HG03108 (cell line): ENCODE measurements around the gene RCBTB2.

ENCODE experiments used
- ATAC-seq: cut with Tn5 transposase; IDR thresholded peaks from one replicate; pipeline ENCODE4 v1.9.1; 2021; ENCODE audit warnings: moderate library complexity; ENCODE audit not compliant: unreplicated experiment

RCBTB2 gene

DNA sequence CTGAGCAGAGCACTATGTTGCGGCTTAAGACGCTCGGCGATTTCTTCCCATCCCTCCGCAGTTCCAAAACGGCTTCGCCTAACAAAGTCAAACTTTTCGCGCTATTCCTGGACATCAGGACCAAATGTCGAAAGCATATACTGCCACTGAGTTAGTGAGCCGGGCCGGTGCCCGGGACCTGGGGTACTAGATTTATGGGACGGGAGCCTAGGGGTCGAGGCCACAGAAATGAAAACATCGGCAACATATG, 699 bp downstream of the RCBTB2 start:
- ATAC-seq: no peak

- ATAC-seq: no peak
Observed at GRCh38 chr13:48531416-48532255, 1.2 kb downstream of the RCBTB2 start.

DNA sequence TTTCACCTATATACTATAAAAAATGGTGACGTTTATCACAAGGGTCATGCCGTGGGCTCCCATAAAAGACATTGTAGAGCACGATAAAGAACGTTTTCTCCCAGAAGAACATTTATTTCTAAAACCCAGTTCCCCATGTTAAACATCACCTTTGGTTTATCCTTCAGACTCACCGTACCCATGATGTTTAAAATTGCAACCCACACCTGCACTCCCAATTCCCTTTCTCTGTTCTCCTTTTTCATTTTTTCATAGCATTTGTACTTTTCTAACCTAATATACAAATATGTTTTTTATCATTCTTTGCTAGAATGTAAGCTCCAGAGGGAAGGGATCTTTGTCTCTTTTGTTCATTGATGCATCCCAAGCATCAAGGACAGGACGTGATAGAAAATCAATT, 2.0 kb downstream of the RCBTB2 start:
- ATAC-seq: no peak

DNA sequence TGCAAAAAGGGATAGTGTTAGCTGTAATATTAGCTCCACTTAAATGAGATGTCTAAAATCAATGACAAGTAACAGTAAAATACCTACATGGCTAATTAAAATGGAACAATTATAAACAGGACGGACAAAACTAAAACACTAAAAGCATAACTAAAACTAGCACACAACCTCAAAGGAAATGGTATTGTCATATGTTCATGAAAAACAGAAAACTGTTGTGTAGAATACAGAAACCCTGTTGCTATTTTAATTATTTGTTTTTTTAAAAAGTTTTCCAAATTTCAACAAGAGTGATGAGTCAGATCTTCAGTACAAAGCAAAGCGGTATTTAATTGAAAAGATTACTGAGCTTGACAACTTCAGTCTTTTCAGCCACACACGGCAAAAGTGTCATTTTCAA, 4.2 kb downstream of the RCBTB2 start:
- ATAC-seq: no peak

- ATAC-seq: no peak
Observed at GRCh38 chr13:48527955-48528354, 4.9 kb downstream of the RCBTB2 start.

DNA sequence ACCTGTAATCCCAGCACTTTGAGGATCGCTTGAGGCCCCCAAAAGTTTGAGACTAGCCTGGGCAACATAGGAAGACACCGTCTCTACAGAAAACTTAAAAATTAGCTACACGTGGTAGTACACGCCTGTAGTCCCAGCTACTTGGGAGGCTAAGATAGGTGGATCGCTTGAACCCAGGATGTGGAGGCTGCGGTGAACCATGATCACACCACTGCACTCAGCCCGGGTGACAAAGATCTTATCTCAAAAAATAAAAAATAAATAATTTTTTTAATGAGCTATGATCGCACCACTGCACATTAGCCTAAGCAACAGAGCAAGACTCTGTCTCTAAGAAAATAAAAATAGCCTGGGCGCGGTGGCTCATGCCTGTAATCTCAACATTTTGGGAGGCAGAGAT, 6.6 kb downstream of the RCBTB2 start:
- no peak for ATAC-seq

DNA sequence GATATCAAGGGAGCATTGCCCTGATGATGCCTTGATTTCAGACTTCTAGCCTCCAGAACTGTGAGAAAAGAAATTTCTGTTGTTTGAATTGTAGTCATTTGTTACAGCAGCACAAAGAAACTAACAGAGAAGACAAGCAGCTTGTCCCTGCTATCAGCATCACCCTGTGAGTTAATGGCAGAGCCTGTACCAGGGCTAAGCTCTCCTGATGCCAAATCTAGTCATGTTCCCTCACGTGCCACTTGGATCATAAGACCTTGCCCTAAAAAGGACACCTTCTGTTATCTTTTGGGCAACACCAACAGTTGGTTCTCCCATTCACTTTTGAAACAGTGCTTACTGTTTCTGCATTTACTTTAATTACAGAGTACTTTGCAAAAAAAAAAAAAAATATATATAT, 14.8 kb downstream of the RCBTB2 start:
- ATAC-seq: no peak

DNA sequence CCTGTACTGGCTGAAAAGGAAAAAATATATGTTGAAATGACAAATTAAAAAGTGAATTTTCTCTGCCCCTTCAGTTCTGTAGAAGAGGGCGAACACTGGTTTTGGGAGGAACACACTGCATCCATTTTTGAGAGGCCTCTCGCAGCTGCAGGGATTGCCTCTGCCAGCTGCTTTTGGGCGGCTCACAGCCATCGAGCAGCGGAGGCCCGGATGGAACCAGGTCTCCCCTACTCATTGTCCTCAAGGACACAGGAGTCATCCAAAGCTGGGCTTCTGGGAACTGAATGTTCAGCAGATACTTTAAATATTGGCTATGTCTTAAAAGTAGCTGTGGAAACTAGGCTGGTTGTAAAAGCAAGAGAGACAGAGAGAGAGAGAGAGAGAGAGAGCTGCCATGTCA, 17.1 kb downstream of the RCBTB2 start:
- no peak for ATAC-seq

DNA sequence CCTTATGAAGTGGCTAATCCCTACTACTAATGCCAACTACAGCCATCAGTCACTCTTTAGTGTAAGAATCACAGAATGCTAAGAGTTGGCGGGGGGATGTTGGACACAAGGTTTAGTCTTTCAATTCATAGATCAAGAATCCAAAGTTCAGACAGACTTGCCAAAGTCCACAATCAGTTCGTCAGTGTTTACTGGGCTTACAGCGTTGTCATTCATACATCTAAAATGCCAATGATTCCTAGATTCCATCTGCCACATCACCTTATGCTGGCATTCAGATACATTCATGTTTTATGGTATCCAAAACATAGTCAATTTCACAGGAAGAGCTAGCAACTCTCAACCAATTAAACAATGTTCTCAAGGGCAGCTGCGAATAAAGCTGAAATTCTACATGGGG, 18.1 kb downstream of the RCBTB2 start:
- ATAC-seq: no peak

DNA sequence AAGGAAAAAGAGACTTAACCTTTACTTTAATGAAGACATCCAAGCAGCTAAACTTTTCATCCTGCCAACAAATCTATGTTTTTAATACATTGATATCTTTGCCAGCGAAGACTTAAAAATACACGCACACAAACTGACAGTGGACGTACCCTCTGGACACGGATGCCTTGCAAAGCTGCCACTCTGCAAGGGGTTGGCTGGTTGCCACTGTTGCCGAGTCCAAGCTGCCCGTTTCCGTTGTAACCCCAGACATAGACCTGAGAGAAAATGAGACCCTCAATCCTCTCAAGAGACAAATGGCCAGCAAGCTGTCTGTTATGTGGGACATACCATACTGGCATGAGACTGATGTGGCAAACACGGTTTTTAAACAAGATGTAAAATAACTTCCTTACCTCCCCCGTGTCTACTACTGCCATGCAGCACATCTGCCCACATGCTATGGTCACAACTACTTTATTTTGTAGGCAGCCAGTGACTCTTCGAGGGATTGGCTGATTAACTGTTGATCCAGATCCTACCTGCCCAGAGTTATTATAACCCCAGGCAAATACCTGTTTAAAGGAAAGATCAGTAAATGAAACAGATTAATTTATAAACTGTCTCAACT, 21.2 kb downstream of the RCBTB2 start:
- no peak for ATAC-seq

DNA sequence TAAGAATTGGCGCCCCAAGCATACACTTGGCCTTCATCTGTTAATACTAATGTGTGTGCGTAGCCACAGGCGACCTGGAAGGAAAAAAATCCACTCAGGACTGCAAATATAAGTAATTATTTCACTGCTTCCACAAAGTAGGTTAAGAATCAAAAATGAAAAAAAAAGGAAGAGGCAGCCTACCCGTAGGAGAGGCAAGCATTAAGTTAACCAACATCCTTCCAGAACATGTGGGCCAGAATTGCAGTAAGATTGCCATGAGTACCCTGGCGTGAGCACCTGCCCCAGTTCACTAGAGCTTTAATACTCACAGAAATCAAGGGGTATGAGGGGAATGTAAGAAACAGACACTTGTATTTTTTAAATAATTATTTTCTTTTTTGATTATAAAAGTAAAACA, 22.2 kb downstream of the RCBTB2 start:
- no peak for ATAC-seq

DNA sequence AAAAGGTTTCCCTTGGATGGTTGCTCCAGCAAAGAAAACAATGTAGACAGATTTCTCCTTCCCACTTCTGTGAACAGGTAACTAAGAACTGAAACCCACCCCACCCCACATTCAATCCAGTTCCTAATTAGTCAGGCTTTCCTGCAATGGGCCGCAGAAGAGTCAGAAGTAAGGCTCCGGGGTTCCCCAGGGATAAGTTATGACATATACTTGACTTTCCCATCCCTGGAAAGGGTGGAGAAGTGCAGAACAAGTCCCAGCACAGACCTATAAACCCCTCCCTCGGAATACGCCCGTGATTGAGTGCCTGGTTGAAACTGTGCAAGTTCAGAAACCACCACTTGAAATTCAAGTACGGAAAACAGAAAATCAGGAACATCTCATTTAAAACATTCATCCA, 24.9 kb downstream of the RCBTB2 start:
- no peak for ATAC-seq

GRCh38 chr13:48507021-48507420, 25.9 kb downstream of the RCBTB2 start:
- ATAC-seq: no peak

DNA sequence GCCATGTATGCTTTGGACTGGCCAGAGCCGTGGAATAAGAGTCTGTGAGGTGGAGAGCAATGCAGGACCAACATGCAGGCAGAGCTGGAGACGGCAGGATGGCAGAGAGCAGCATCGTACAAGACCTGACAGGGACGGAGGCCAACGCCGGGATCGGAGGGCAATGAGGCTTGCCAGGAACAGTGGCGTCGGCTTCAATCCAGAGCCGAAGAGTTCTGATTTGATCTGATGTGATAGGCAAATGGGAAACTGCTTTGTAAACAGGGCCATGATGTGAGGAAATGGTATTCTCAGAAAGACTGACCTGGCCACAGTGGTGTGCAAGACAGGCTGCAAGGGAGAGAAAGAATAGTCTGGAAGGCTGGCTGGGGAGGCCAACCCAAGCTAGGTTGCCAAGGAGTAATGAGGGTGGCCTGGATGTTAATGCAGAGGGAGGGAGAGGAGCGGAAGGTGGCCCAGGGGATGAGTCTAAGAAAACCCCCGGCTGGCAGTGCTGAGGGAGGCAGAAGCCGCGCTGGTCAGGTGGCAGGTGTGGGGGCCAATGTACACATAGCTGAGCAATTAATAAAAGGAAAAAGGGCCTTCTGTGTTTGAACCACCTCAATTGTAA, 26.7 kb downstream of the RCBTB2 start:
- ATAC-seq: peak; percentile 7

DNA sequence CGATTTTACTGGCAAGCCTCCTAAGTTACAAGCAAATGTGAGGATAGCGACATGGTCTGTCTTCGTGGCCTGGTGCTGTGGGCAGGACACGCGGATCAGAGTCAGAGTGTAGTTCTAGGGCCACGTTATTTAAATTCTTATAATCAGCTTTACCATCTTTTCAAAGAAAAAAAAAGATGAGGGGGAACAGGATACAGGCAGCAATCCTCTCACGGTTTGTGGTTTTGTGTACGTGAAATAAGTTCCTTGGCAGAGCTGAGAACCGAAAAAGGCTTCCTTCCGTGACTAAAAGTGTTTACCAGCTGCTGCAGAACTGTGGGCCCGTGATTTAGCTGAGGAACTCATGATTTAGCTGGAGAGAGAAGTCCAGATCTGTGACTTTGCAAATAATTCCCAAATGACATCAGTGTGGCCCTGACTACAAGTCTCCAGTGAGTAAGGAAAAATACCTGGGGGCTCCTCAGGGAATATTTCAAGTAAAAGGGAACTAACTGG, 27.2 kb downstream of the RCBTB2 start:
- peak; percentile 48 for ATAC-seq

- no peak for ATAC-seq
Observed at GRCh38 chr13:48505012-48505411, 27.9 kb downstream of the RCBTB2 start.

GRCh38 chr13:48504606-48505005, 28.3 kb downstream of the RCBTB2 start:
- no peak for ATAC-seq

- ATAC-seq: no peak
Observed at GRCh38 chr13:48502601-48503319, 30.1 kb downstream of the RCBTB2 start.

- peak; percentile 43 for ATAC-seq
Observed at GRCh38 chr13:48501705-48502104, 31.2 kb downstream of the RCBTB2 start.

GRCh38 chr13:48500652-48501197, 32.2 kb downstream of the RCBTB2 start:
- no peak for ATAC-seq

GRCh38 chr13:48497669-48498068, 35.2 kb downstream of the RCBTB2 start:
- no peak for ATAC-seq
